HEK293 (cell line): ENCODE results near the gene UBA1.
A peak's percentile ranks its signal among the peaks of the same experiment; 100 is the strongest.

Source experiments
- CTCF ChIA-PET: fragments of 350-600 bp; formaldehyde crosslinking; extraction: SDS; loops from one replicate; lab custom pipeline; 2021; ENCODE audit warnings: antibody characterized with exemption; lab: Yijun Ruan, JAX
- POLR2A ChIA-PET: fragments of 300-600 bp; formaldehyde crosslinking; extraction: SDS; loops from one replicate; lab custom pipeline; 2020; ENCODE audit warnings: antibody characterized with exemption, inconsistent platforms; lab: Yijun Ruan, JAX
- H3K27ac ChIP-seq: fragments of 200-500 bp; sonication (Bioruptor generic); 2 replicates; pipeline ENCODE4 v1.5.1; 2014; ENCODE audit warnings: low read depth, low read length, control low read depth, inconsistent platforms; ENCODE audit errors: extremely low read depth
- H3K36me3 ChIP-seq, 2 experiments: fragments of 200-500 bp in 1 of 2; sonication (Bioruptor generic) in 1 of 2; 1 replicate in 1 of 2; 2 replicates in 1 of 2; pipeline ENCODE4 v1.5.1; 2014 to 2017; ENCODE audit warnings: inconsistent platforms in 2 of 2, low read length in 2 of 2; ENCODE audit not compliant: control insufficient read depth in 2 of 2, insufficient read depth in 1 of 2
- H3K4me1 ChIP-seq: fragments of 200-500 bp; sonication (Bioruptor generic); 2 replicates; pipeline ENCODE4 v1.5.1; 2014; ENCODE audit warnings: mild to moderate bottlenecking, low read length, inconsistent platforms; ENCODE audit not compliant: control insufficient read depth, insufficient read depth
- H3K4me3 ChIP-seq: 2 replicates; pipeline ENCODE4 v1.5.1; 2011; ENCODE audit warnings: low read depth, mild to moderate bottlenecking, control low read depth, low read length, moderate library complexity
- H3K9me3 ChIP-seq: fragments of 200-500 bp; sonication (Bioruptor generic); 2 replicates; pipeline ENCODE4 v1.5.1; 2014; ENCODE audit warnings: low read depth, low read length, inconsistent platforms; ENCODE audit not compliant: control insufficient read depth, insufficient read depth
- EGR2 ChIP-seq: fragments of 450-650 bp; formaldehyde crosslinking; IDR thresholded peaks from 2 replicates; pipeline ENCODE4 v1.5.1; 2016; ENCODE audit warnings: low read depth, missing biosample characterization, missing genetic modification characterization
- GLI4 ChIP-seq: fragments of 450-650 bp; formaldehyde crosslinking; IDR thresholded peaks from 2 replicates; pipeline ENCODE4 v1.5.1; 2016; ENCODE audit warnings: missing biosample characterization, missing genetic modification characterization
- HOXC10 ChIP-seq: sonication (generic); formaldehyde crosslinking; IDR thresholded peaks from 2 replicates; pipeline ENCODE4 v1.8.1; 2023; ENCODE audit warnings: mild to moderate bottlenecking, missing genetic modification reagents
- KLF16 ChIP-seq: fragments of 450-650 bp; formaldehyde crosslinking; IDR thresholded peaks from 2 replicates; pipeline ENCODE4 v1.5.1; 2017; ENCODE audit warnings: missing biosample characterization, missing genetic modification characterization
- MEIS1 ChIP-seq: sonication (generic); formaldehyde crosslinking; IDR thresholded peaks from 2 replicates; pipeline ENCODE4 v1.8.1; 2022; ENCODE audit warnings: missing genetic modification reagents, mild to moderate bottlenecking, borderline replicate concordance
- SP3 ChIP-seq: fragments of 450-650 bp; formaldehyde crosslinking; IDR thresholded peaks from 2 replicates; pipeline ENCODE4 v1.5.1; 2016; ENCODE audit warnings: missing biosample characterization, missing genetic modification characterization
- ZBTB17 ChIP-seq: fragments of 450-650 bp; formaldehyde crosslinking; IDR thresholded peaks from 2 replicates; pipeline ENCODE4 v1.5.1; 2016; ENCODE audit warnings: missing biosample characterization, missing genetic modification characterization
- ZBTB20 ChIP-seq: fragments of 450-650 bp; formaldehyde crosslinking; IDR thresholded peaks from 2 replicates; pipeline ENCODE4 v1.5.1; 2016; ENCODE audit warnings: missing biosample characterization, missing genetic modification characterization
- ZFHX2 ChIP-seq: fragments of 450-650 bp; formaldehyde crosslinking; conservative IDR thresholded peaks from 2 replicates; pipeline ENCODE4 v1.5.1; 2016; ENCODE audit warnings: missing biosample characterization, missing genetic modification characterization
- ZNF18 ChIP-seq: fragments of 450-650 bp; formaldehyde crosslinking; IDR thresholded peaks from 2 replicates; pipeline ENCODE4 v1.5.1; 2016; ENCODE audit warnings: missing biosample characterization, missing genetic modification characterization
- ZNF26 ChIP-seq: fragments of 450-650 bp; formaldehyde crosslinking; IDR thresholded peaks from 2 replicates; pipeline ENCODE4 v1.5.1; 2016; ENCODE audit warnings: missing biosample characterization, missing genetic modification characterization
- ZNF280D ChIP-seq: fragments of 450-650 bp; formaldehyde crosslinking; IDR thresholded peaks from 2 replicates; pipeline ENCODE4 v1.5.1; 2016; ENCODE audit warnings: missing biosample characterization, missing genetic modification characterization
- ZNF292 ChIP-seq: fragments of 450-650 bp; formaldehyde crosslinking; IDR thresholded peaks from 2 replicates; pipeline ENCODE4 v1.5.1; 2016; ENCODE audit warnings: low read depth, missing biosample characterization, missing genetic modification characterization, borderline replicate concordance
- ZNF341 ChIP-seq: fragments of 450-650 bp; formaldehyde crosslinking; IDR thresholded peaks from 2 replicates; pipeline ENCODE4; 2016; ENCODE audit warnings: low read depth, missing biosample characterization, missing genetic modification characterization
- ZNF362 ChIP-seq: fragments of 450-650 bp; formaldehyde crosslinking; IDR thresholded peaks from 2 replicates; pipeline ENCODE4 v1.5.1; 2016; ENCODE audit warnings: missing biosample characterization, missing genetic modification characterization
- ZNF391 ChIP-seq: fragments of 450-650 bp; formaldehyde crosslinking; IDR thresholded peaks from 2 replicates; pipeline ENCODE4 v1.5.1; 2016; ENCODE audit warnings: low read depth, missing biosample characterization, missing genetic modification characterization, borderline replicate concordance
- ZNF596 ChIP-seq: fragments of 450-650 bp; IDR thresholded peaks from 2 replicates; pipeline ENCODE4 v1.5.0; 2018; ENCODE audit warnings: missing biosample characterization, mild to moderate bottlenecking, missing genetic modification characterization, moderate library complexity
- ZNF843 ChIP-seq: fragments of 450-650 bp; formaldehyde crosslinking; IDR thresholded peaks from 2 replicates; pipeline ENCODE4 v1.5.1; 2016; ENCODE audit warnings: missing biosample characterization, missing genetic modification characterization
- TF ChIP-seq, protein P1 (sequence below): fragments of 450-650 bp; formaldehyde crosslinking; optimal IDR thresholded peaks from 2 replicates; pipeline ENCODE3; 2016; ENCODE audit warnings: missing biosample characterization, mild to moderate bottlenecking, missing genetic modification characterization
- TF ChIP-seq, protein P2 (sequence below): fragments of 450-650 bp; formaldehyde crosslinking; IDR thresholded peaks from 2 replicates; pipeline ENCODE4 v1.5.1; 2016; ENCODE audit warnings: missing biosample characterization, missing genetic modification characterization

The UBA1 gene

DNA sequence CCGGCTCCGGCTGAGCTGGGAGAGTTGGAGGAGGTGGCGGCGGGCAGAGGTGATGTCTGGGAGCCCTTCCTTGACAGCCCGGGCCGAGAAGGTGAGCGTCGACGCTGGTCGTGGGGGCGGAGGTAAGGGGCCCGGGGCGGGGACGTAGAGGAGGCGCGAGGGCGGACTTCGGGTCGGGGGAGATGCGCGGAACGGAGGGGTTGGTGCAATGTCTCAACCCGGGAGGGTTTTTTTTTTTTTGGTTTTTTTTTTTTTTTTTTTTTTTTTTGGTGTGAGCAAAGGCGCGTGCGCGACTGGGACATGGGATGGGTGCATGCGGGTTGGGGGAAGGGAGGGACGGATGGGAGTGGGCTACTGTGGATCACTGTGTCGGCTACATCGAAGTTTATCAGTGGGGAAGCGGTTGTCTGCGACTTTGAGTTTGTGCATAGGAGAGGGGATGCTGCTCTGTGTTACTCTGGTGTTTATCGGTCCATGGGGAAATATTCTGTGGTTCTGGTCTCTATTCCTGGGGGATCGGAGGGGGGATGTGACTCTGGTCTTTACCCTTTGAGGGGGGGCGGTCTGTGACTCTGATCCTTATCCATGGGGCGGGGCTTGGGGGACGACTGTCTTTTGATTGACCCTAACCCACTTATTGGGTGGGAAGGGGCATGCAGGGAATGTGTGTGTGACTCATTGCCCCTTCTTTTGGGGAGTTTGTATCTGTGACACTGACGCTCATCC lies 48.1 kb upstream of the UBA1 start:
- peak overlapping the region; percentile 82 for H3K27ac ChIP-seq
- peak overlapping the region; percentile 90 for H3K4me3 ChIP-seq
- H3K9me3 ChIP-seq = no peaks in the 10 kb centered on the region
- 0 out of 2 replicates have a peak, but pooled peaks cover 3% of the 10 kb centered on the region for H3K4me1 ChIP-seq
- peaks cover 8 to 41% of the 10 kb centered on the region in 2 experiments; a peak in 2 of 3 replicates for H3K36me3 ChIP-seq
- TF ChIP-seq MEIS1 (CRISPR knock-in tag) (no peak), ZNF362 (tag by site-specific recombination) (peak; percentile 94), ZNF18 (tag by site-specific recombination) (0 out of 2 replicates have a peak, but pooled peaks have one; percentile 21), ZNF26 (tag by site-specific recombination) (no peak), ZFHX2 (peak; percentile 29), ZBTB20 (peak; percentile 50; the same call in 1 of the 2 replicates), ZNF596 (tag by site-specific recombination) (no peak), ZNF391 (tag by site-specific recombination) (0 out of 2 replicates have a peak, but pooled peaks have one; percentile 24), ZNF280D (tag by site-specific recombination) (0 out of 2 replicates have a peak, but pooled peaks have one; percentile 48), ZNF843 (tag by site-specific recombination) (peak; percentile 10; the same call in 1 of the 2 replicates), HOXC10 (no peak), EGR2 (peak; percentile 79), ZBTB17 (tag by site-specific recombination) (0 out of 2 replicates have a peak, but pooled peaks have one; percentile 9), GLI4 (0 out of 2 replicates have a peak, but pooled peaks have one; percentile 1), ZNF292 (tag by site-specific recombination) (no peak), ZNF341 (tag by site-specific recombination) (0 out of 2 replicates have a peak, but pooled peaks have one; percentile 24), KLF16 (tag by site-specific recombination) (no peak; the same call in 1 of the 2 replicates), SP3 (tag by site-specific recombination) (peak; percentile 13; the same call in 1 of the 2 replicates)
- TF ChIP-seq, protein P1, sequence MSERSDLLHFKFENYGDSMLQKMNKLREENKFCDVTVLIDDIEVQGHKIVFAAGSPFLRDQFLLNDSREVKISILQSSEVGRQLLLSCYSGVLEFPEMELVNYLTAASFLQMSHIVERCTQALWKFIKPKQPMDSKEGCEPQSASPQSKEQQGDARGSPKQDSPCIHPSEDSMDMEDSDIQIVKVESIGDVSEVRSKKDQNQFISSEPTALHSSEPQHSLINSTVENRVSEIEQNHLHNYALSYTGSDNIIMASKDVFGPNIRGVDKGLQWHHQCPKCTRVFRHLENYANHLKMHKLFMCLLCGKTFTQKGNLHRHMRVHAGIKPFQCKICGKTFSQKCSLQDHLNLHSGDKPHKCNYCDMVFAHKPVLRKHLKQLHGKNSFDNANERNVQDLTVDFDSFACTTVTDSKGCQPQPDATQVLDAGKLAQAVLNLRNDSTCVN = peak; percentile 38
- TF ChIP-seq, protein P2, sequence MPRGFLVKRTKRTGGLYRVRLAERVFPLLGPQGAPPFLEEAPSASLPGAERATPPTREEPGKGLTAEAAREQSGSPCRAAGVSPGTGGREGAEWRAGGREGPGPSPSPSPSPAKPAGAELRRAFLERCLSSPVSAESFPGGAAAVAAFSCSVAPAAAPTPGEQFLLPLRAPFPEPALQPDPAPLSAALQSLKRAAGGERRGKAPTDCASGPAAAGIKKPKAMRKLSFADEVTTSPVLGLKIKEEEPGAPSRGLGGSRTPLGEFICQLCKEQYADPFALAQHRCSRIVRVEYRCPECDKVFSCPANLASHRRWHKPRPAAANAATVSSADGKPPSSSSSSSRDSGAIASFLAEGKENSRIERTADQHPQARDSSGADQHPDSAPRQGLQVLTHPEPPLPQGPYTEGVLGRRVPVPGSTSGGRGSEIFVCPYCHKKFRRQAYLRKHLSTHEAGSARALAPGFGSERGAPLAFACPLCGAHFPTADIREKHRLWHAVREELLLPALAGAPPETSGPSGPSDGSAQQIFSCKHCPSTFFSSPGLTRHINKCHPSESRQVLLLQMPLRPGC = no peak
- ChIA-PET POLR2A (interaction anchor here (0.8 to 1.8 kb wide), 13 partner anchors 8 to 411 kb away, joined by 3 to 29 read pairs (median 4); partner anchors contain the start of genes CDK16, RP2 and USP11), CTCF (interaction anchor here (0.6 to 1.7 kb wide), 6 partner anchors 11 to 1359 kb away, joined by 3 to 13 read pairs (median 4); no protein-coding TSS in a partner anchor)
